ENCODE measurements around the gene ITPR1. TPM values are rescaled to one million over a fixed set of nuclear protein-coding genes. Genes with fewer than 3 reads are reported as not detected.

The ITPR1 gene
- polyA plus RNA-seq, 1 of the 3 experiments (the other 2 are of a cell fraction) = 5.9 TPM

DNA sequence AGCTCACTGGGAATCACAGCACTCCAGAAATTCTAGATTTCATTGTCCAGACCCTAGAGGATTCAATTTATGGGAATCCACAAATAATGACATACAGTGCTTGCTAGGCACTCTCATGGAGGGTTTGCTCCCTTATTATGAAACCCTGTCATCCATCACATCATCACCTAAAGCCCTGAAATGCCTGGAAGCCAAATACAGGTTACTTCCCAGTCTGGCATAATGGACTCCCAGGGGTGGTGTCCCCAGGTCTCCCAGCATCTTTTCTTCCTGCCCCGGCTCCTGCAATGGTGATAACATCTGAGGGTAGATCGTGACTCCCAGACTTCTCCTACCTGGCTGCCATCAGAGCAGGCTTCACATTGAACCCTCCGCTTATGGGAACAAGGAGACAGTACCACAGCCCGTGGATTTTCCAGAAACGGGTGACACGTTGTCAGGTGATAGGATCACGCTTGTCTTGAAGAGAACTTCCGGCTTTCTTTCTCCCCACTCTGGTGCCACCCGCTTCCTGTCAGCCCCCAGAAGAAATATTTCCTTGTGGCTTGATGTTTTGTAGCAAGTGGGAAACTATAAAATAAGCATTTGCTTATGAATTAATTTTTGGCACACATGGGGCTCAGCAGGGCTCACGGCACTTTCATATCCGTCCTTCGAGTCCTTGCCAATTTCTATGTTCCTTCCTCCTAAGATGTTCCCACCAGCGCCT lies 247.4 kb downstream of the ITPR1 start:
- H3K4me3 ChIP-seq (ENCODE audit: low read depth in 2 of 2, low read length in 1 of 2) = no peak overlapping the region
- ChIA-PET CTCF (interaction anchor here (2.8 kb wide), 1 partner anchor 29 kb away, joined by 9 read pairs; no protein-coding TSS in a partner anchor), POLR2A (no interaction called here)
- no peak overlapping the region for H3K4me2 ChIP-seq
- H3K9me3 ChIP-seq = no peaks in the 10 kb centered on the region
- peak overlapping the region in 1 of 2 experiments; percentile 82; a peak in 1 of 4 replicates for H3K27ac ChIP-seq (ENCODE audit: low read depth in 2 of 2, low read length in 1 of 2)
- H3K9me2 ChIP-seq = no peaks in the 10 kb centered on the region
- H3K36me3 ChIP-seq (replicated peaks in 1 of 2; ENCODE audit: control insufficient read depth in 1 of 2, insufficient read depth in 2 of 2, low read length in 1 of 2) = peaks cover 0 to 7% of the 10 kb centered on the region in 2 experiments
- no peaks in the 10 kb centered on the region for H3K27me3 ChIP-seq (ENCODE audit: insufficient read depth)
- no peak overlapping the region for H2AFZ ChIP-seq (ENCODE audit: low read depth)
- H4K20me1 ChIP-seq (ENCODE audit: insufficient read depth) = no peaks in the 10 kb centered on the region
- H3K79me2 ChIP-seq (ENCODE audit: insufficient read depth) = no peaks in the 10 kb centered on the region
- peaks cover 8% of the 10 kb centered on the region for H3F3A ChIP-seq (replicated peaks; ENCODE audit: insufficient read depth)
- H3K9ac ChIP-seq = no peak overlapping the region
- WGBS (ENCODE audit: low lambda C conversion rate) = 90% methylated on average over 13 of the region's 13 CpGs
- H3K4me1 ChIP-seq (ENCODE audit: control insufficient read depth in 1 of 2, insufficient read depth in 2 of 2, low read depth in 1 of 2, low read length in 1 of 2) = peaks cover 2 to 14% of the 10 kb centered on the region in 2 experiments; a peak in 2 of 4 replicates
- DNase-seq = no peak
- no peak for TF ChIP-seq RAD21 (IDR thresholded peaks at IDR 0.05; ENCODE audit: low read length)

DNA sequence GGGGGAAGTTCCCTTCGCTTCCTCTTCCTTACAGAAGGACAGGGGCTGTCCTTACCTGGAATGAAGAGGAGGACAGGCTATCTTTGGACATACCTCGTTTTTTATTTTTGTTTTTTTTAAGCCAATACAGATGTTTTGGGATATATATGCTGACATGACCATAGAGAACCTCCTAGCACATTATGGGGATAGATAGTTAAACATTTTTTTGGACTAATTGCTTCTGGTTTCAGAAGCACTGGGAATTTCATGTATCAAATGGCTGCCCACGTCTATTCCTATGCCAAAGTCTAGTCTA lies 247.9 kb downstream of the ITPR1 start:
- POLR2A ChIA-PET = no interaction called here
- WGBS (ENCODE audit: low lambda C conversion rate) = 80% methylated on average over 3 of the region's 3 CpGs
- Histone ChIP-seq H3K79me2 (ENCODE audit: insufficient read depth) (no peaks in the 10 kb centered on the region), H3K9me3 (no peaks in the 10 kb centered on the region), H3K9me2 (no peaks in the 10 kb centered on the region), H3K27ac (ENCODE audit: low read depth in 2 of 2, low read length in 1 of 2) (peak overlapping the region in 1 of 2 experiments; percentile 82; a peak in 2 of 4 replicates), H3K36me3 (replicated peaks in 1 of 2; ENCODE audit: control insufficient read depth in 1 of 2, insufficient read depth in 2 of 2, low read length in 1 of 2) (peaks cover 0 to 4% of the 10 kb centered on the region in 2 experiments), H3K4me3 (ENCODE audit: low read depth in 2 of 2, low read length in 1 of 2) (no peak overlapping the region), H3K9ac (peak overlapping the region; percentile 40; the same call in 1 of the 2 replicates), H4K20me1 (ENCODE audit: insufficient read depth) (no peaks in the 10 kb centered on the region), H3K27me3 (ENCODE audit: insufficient read depth) (no peaks in the 10 kb centered on the region), H2AFZ (ENCODE audit: low read depth) (no peak overlapping the region), H3K4me2 (no peak overlapping the region), H3F3A (replicated peaks; ENCODE audit: insufficient read depth) (peaks cover 8% of the 10 kb centered on the region), H3K4me1 (ENCODE audit: control insufficient read depth in 1 of 2, insufficient read depth in 2 of 2, low read depth in 1 of 2, low read length in 1 of 2) (peaks cover 2 to 14% of the 10 kb centered on the region in 2 experiments; a peak in 2 of 4 replicates)
- no peak for DNase-seq
- TF ChIP-seq POLR2AphosphoS5 (IDR thresholded peaks at IDR 0.05; ENCODE audit: low read depth, low read length) (no peak), TAF1 (IDR thresholded peaks at IDR 0.05; ENCODE audit: borderline replicate concordance, low read depth, low read length) (no peak), TCF12 (IDR thresholded peaks at IDR 0.05) (no peak), GABPA (IDR thresholded peaks at IDR 0.05; ENCODE audit: low read depth) (no peak), JUND (IDR thresholded peaks at IDR 0.05) (no peak), MXI1 (IDR thresholded peaks at IDR 0.05; ENCODE audit: low read depth, low read length) (no peak), GATA2 (CRISPR knock-in tag; IDR thresholded peaks at IDR 0.05) (no peak), RFX5 (IDR thresholded peaks at IDR 0.05; ENCODE audit: low read length) (no peak), RAD21 (IDR thresholded peaks at IDR 0.05; ENCODE audit: low read length) (no peak), FOSL2 (IDR thresholded peaks at IDR 0.05; ENCODE audit: borderline replicate concordance, low read depth) (no peak)
- TF ChIP-seq, protein P1, sequence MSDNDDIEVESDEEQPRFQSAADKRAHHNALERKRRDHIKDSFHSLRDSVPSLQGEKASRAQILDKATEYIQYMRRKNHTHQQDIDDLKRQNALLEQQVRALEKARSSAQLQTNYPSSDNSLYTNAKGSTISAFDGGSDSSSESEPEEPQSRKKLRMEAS (IDR thresholded peaks at IDR 0.05; ENCODE audit: low read depth) = no peak
- TF ChIP-seq, protein P2, sequence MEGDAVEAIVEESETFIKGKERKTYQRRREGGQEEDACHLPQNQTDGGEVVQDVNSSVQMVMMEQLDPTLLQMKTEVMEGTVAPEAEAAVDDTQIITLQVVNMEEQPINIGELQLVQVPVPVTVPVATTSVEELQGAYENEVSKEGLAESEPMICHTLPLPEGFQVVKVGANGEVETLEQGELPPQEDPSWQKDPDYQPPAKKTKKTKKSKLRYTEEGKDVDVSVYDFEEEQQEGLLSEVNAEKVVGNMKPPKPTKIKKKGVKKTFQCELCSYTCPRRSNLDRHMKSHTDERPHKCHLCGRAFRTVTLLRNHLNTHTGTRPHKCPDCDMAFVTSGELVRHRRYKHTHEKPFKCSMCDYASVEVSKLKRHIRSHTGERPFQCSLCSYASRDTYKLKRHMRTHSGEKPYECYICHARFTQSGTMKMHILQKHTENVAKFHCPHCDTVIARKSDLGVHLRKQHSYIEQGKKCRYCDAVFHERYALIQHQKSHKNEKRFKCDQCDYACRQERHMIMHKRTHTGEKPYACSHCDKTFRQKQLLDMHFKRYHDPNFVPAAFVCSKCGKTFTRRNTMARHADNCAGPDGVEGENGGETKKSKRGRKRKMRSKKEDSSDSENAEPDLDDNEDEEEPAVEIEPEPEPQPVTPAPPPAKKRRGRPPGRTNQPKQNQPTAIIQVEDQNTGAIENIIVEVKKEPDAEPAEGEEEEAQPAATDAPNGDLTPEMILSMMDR (IDR thresholded peaks at IDR 0.05) = no peak
- TF ChIP-seq, protein P3, sequence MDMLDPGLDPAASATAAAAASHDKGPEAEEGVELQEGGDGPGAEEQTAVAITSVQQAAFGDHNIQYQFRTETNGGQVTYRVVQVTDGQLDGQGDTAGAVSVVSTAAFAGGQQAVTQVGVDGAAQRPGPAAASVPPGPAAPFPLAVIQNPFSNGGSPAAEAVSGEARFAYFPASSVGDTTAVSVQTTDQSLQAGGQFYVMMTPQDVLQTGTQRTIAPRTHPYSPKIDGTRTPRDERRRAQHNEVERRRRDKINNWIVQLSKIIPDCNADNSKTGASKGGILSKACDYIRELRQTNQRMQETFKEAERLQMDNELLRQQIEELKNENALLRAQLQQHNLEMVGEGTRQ (IDR thresholded peaks at IDR 0.05; ENCODE audit: borderline replicate concordance, low read depth, low read length) = no peak
- CTCF ChIA-PET = no interaction called here

Measured in SK-N-SH (cell line).